ENCODE results near the gene ZDHHC23. TPM values are rescaled to one million over a fixed set of nuclear protein-coding genes. Genes with fewer than 3 reads are reported as not detected.

Gene ZDHHC23
- total and polyA plus RNA-seq, 12 donors: 0.24 to 4.2 (median 1.9) TPM

- TF ChIP-seq CTCF (IDR thresholded peaks at IDR 0.05) (no peak), POLR2A (IDR thresholded peaks at IDR 0.05) (no peak)
- intact Hi-C loops (cut with DNase I): no loop called here
- H3K27ac ChIP-seq: no peak overlapping the region
- 84 to 95% (median 92%) methylated on average over 4 of the region's 4 CpGs for WGBS, 4 donors
- no peak overlapping the region for H3K4me3 ChIP-seq
- no peaks in the 10 kb centered on the region for H3K36me3 ChIP-seq (replicated peaks in 1 of 2)
- H3K27me3 ChIP-seq: no peaks in the 10 kb centered on the region
- no peak for DNase-seq
- no peaks in the 10 kb centered on the region for H3K4me1 ChIP-seq (replicated peaks in 1 of 2)
- peaks cover 0 to 6% (median 0%) of the 10 kb centered on the region in 3 donors for H3K9me3 ChIP-seq (replicated peaks in 1 of 3)
Observed at GRCh38 chr3:113977822-113978221, 30.0 kb downstream of the ZDHHC23 start.

GRCh38 chr3:113979916-113980315 is 32.1 kb downstream of the ZDHHC23 start:
- no peak overlapping the region for H3K4me3 ChIP-seq
- no peaks in the 10 kb centered on the region for H3K9me3 ChIP-seq (replicated peaks in 1 of 3)
- intact Hi-C loops (cut with DNase I): no loop called here
- no peak for DNase-seq
- H3K27me3 ChIP-seq: no peaks in the 10 kb centered on the region
- no peak for TF ChIP-seq POLR2A (IDR thresholded peaks at IDR 0.05)
- no peak for TF ChIP-seq CTCF (IDR thresholded peaks at IDR 0.05)
- H3K27ac ChIP-seq: no peak overlapping the region
- WGBS, 4 donors: 79 to 100% (median 91%) methylated on average over 1 of the region's 1 CpG
- H3K36me3 ChIP-seq (replicated peaks in 1 of 2): no peaks in the 10 kb centered on the region
- H3K4me1 ChIP-seq (replicated peaks in 1 of 2): no peaks in the 10 kb centered on the region

- no peak for TF ChIP-seq POLR2A (IDR thresholded peaks at IDR 0.05)
- TF ChIP-seq CTCF (IDR thresholded peaks at IDR 0.05): no peak
- H3K36me3 ChIP-seq (replicated peaks in 1 of 2): no peaks in the 10 kb centered on the region
- intact Hi-C loops (cut with DNase I): no loop called here
Observed at GRCh38 chr3:113981803-113982202, 34.0 kb downstream of the ZDHHC23 start.

GRCh38 chr3:113983544-113983943 is 35.7 kb downstream of the ZDHHC23 start:
- no peaks in the 10 kb centered on the region for H3K4me1 ChIP-seq (replicated peaks in 1 of 2)
- no peaks in the 10 kb centered on the region for H3K27me3 ChIP-seq
- H3K27ac ChIP-seq: no peak overlapping the region
- intact Hi-C loops (cut with DNase I): no loop called here
- H3K9me3 ChIP-seq (replicated peaks in 1 of 3): no peaks in the 10 kb centered on the region
- 94 to 98% (median 96%) methylated on average over 3 of the region's 3 CpGs for WGBS, 4 donors
- H3K36me3 ChIP-seq (replicated peaks in 1 of 2): no peaks in the 10 kb centered on the region
- no peak for DNase-seq
- no peak for TF ChIP-seq CTCF (IDR thresholded peaks at IDR 0.05)
- no peak for TF ChIP-seq POLR2A (IDR thresholded peaks at IDR 0.05)
- H3K4me3 ChIP-seq: no peak overlapping the region

More at GRCh38 chr3:113981803-113982202, 34.0 kb downstream of the ZDHHC23 start:
- H3K27me3 ChIP-seq: no peaks in the 10 kb centered on the region
- no peaks in the 10 kb centered on the region for H3K4me1 ChIP-seq (replicated peaks in 1 of 2)
- H3K4me3 ChIP-seq: no peak overlapping the region
- no peak for DNase-seq
- H3K9me3 ChIP-seq (replicated peaks in 1 of 3): no peaks in the 10 kb centered on the region
- no peak overlapping the region for H3K27ac ChIP-seq

Data from adrenal gland (tissue), 12 donors.